Fibroblast of lung (primary cell): Measurements from ENCODE around the gene SLC16A6. TPM values are rescaled to one million over a fixed set of nuclear protein-coding genes. Genes with fewer than 3 reads are reported as not detected.

Experiments used
- DNase-seq, 2 donors: peaks; one replicate each; pipeline versions ENCODE4 v3.0.0 to v3.0.0-alpha.2; 2010; ENCODE audit warnings: low read depth in 2 of 2
- H2AFZ ChIP-seq: 2 replicates; pipeline ENCODE4 v1.5.1; 2012; ENCODE audit warnings: low read length, control low read depth, inconsistent platforms
- H3K27ac ChIP-seq: 2 replicates; pipeline ENCODE4 v1.5.1; 2011; ENCODE audit warnings: low read length, control low read depth; ENCODE audit not compliant: insufficient read depth
- H3K27me3 ChIP-seq: 2 replicates; pipeline ENCODE4 v1.5.1; 2011; ENCODE audit warnings: mild to moderate bottlenecking, low read length; ENCODE audit not compliant: control insufficient read depth, insufficient read depth
- H3K36me3 ChIP-seq: 2 replicates; pipeline ENCODE4 v1.5.1; 2011; ENCODE audit warnings: low read length; ENCODE audit not compliant: control insufficient read depth, insufficient read depth
- H3K4me1 ChIP-seq: 2 replicates; pipeline ENCODE4 v1.5.1; 2011; ENCODE audit warnings: low read length; ENCODE audit not compliant: control insufficient read depth, insufficient read depth; ENCODE audit errors: extremely low read depth
- H3K4me2 ChIP-seq: 2 replicates; pipeline ENCODE4 v1.5.1; 2011; ENCODE audit warnings: low read length, control low read depth; ENCODE audit not compliant: insufficient read depth; ENCODE audit errors: extremely low read depth
- H3K4me3 ChIP-seq, 4 experiments: fragments of 200-600 bp in 1 of 4; sonication (generic) in 1 of 4; replicated peaks in 1 of 4; 2 replicates each; pipeline ENCODE4 v1.5.1; 2011 to 2016; ENCODE audit warnings: low read length in 4 of 4, low read depth in 3 of 4, mild to moderate bottlenecking in 3 of 4, control low read depth in 2 of 4, inconsistent platforms in 1 of 4, mixed read lengths in 1 of 4; ENCODE audit not compliant: insufficient read depth in 1 of 4; ENCODE audit errors: control extremely low read depth in 1 of 4
- H3K79me2 ChIP-seq: 2 replicates; pipeline ENCODE4 v1.5.1; 2012; ENCODE audit warnings: mild to moderate bottlenecking, low read length, inconsistent platforms; ENCODE audit not compliant: control insufficient read depth, insufficient read depth
- H3K9ac ChIP-seq: 2 replicates; pipeline ENCODE4 v1.5.1; 2011; ENCODE audit warnings: mild to moderate bottlenecking, low read length, control low read depth; ENCODE audit not compliant: insufficient read depth
- H3K9me3 ChIP-seq: 2 replicates; pipeline ENCODE4 v1.5.1; 2012; ENCODE audit warnings: low read depth, low read length; ENCODE audit not compliant: control insufficient read depth, insufficient read depth
- H4K20me1 ChIP-seq: 2 replicates; pipeline ENCODE4 v1.5.1; 2011; ENCODE audit warnings: low read length; ENCODE audit not compliant: control insufficient read depth, insufficient read depth; ENCODE audit errors: extremely low read depth
- CTCF ChIP-seq, 2 donors: IDR thresholded peaks in 1 of 2; conservative IDR thresholded peaks in 1 of 2; 1 replicate in 1 of 2; 2 replicates in 1 of 2; pipeline ENCODE4 v1.5.1; 2011 to 2012; ENCODE audit warnings: low read length in 2 of 2, control low read depth in 1 of 2, inconsistent platforms in 1 of 2, low read depth in 1 of 2, mild to moderate bottlenecking in 1 of 2
- EZH2 ChIP-seq: IDR thresholded peaks from 2 replicates; pipeline ENCODE4 v1.5.1; 2012; ENCODE audit warnings: low read length, control low read depth, mild to moderate bottlenecking; ENCODE audit errors: missing control alignments
- polyA plus RNA-seq, 2 donors: library from polyadenylated mRNA; depleted of rRNA in 1 of 2; stranded (reverse) in 1 of 2; unstranded in 1 of 2; fragments of >200 nt; gene quantifications; 2 replicates each; pipeline ENCODE4 v1.2.1, GENCODE V29; 2011 to 2012; ENCODE audit warnings: missing spikeins in 1 of 2
- total RNA-seq: library from RNA; depleted of rRNA; stranded (reverse); fragments of >200 nt; gene quantifications from 2 replicates; pipeline ENCODE4 v1.2.1, GENCODE V29; 2014

Gene SLC16A6
- total and polyA plus RNA-seq, 2 donors (not counting 1 experiment from before 2014, with no cell fraction given), result 1.7 to 8.3 TPM

GRCh38 chr17:68307443-68307842 lies 16.5 kb upstream of the SLC16A6 start:
- no peaks in the 10 kb centered on the region for H3K36me3 ChIP-seq
- H3K4me3 ChIP-seq, result no peak overlapping the region
- H3K79me2 ChIP-seq, result no peaks in the 10 kb centered on the region
- H3K27ac ChIP-seq, result no peak overlapping the region
- TF ChIP-seq CTCF (conservative IDR thresholded peaks at IDR 0.05 in 1 of 2, IDR thresholded peaks at IDR 0.05 in 1 of 2; ENCODE audit: low read depth in 1 of 2, low read length in 2 of 2) (no peak), EZH2 (no peak)
- DNase-seq, result no peak
- no peaks in the 10 kb centered on the region for H4K20me1 ChIP-seq
- no peaks in the 10 kb centered on the region for H3K9me3 ChIP-seq
- H3K4me1 ChIP-seq, result no peaks in the 10 kb centered on the region
- H3K9ac ChIP-seq, result no peak overlapping the region
- no peak overlapping the region for H2AFZ ChIP-seq
- H3K27me3 ChIP-seq, result no peaks in the 10 kb centered on the region
- no peak overlapping the region for H3K4me2 ChIP-seq

DNA sequence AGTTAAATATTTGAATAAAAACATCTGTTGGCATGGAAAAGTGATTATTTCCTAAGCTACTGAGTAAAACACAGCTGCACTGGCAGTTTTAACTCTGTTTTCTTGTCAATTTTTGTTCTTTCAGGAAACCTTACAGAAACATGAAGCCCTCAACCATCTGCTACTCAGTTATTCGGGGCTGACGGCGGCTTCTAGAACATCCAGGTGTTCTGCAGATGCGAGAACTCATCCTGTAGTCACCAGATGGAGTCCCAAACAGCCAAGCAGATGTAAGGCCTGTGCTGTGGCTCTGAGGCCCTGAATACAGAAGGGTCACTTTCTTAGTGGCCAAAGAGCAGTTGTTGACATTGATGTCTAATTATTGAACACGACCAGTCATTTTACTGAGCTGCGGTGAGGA lies 15.9 kb upstream of the SLC16A6 start:
- H4K20me1 ChIP-seq, result no peaks in the 10 kb centered on the region
- no peak overlapping the region for H3K4me3 ChIP-seq
- H3K79me2 ChIP-seq, result no peaks in the 10 kb centered on the region
- no peak overlapping the region for H3K4me2 ChIP-seq
- H3K4me1 ChIP-seq, result no peaks in the 10 kb centered on the region
- no peak for DNase-seq
- no peaks in the 10 kb centered on the region for H3K36me3 ChIP-seq
- TF ChIP-seq EZH2 (no peak), CTCF (conservative IDR thresholded peaks at IDR 0.05 in 1 of 2, IDR thresholded peaks at IDR 0.05 in 1 of 2; ENCODE audit: low read depth in 1 of 2, low read length in 2 of 2) (no peak)
- no peaks in the 10 kb centered on the region for H3K9me3 ChIP-seq
- no peak overlapping the region for H2AFZ ChIP-seq
- H3K27me3 ChIP-seq, result no peaks in the 10 kb centered on the region
- no peak overlapping the region for H3K9ac ChIP-seq
- no peak overlapping the region for H3K27ac ChIP-seq

DNA sequence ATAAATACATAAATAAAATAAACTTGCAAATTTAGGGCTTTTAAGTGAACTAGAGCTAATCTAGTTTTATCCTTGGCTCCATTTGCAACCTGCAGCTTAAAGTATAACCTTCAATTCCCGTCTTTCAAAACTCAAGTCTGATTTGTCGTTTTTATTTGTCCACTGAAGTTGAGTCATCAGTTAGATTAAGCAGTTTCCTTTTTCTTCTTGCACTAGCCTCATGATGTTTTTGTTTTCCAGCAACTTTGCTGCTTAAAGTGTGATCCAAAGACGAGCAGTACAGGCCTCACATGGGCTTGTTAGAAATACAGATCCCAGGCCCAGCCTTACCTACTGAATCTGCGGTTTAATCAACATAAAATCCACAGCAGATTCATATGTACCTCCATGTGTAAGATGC lies 14.2 kb upstream of the SLC16A6 start:
- Histone ChIP-seq H3K36me3 (no peaks in the 10 kb centered on the region), H3K79me2 (no peaks in the 10 kb centered on the region), H3K27me3 (no peaks in the 10 kb centered on the region), H3K4me3 (no peak overlapping the region), H2AFZ (no peak overlapping the region), H3K9ac (no peak overlapping the region), H4K20me1 (no peaks in the 10 kb centered on the region), H3K4me1 (no peaks in the 10 kb centered on the region), H3K4me2 (no peak overlapping the region), H3K27ac (no peak overlapping the region), H3K9me3 (no peaks in the 10 kb centered on the region)
- no peak for TF ChIP-seq CTCF (conservative IDR thresholded peaks at IDR 0.05 in 1 of 2, IDR thresholded peaks at IDR 0.05 in 1 of 2; ENCODE audit: low read depth in 1 of 2, low read length in 2 of 2)
- no peak for TF ChIP-seq EZH2
- no peak for DNase-seq
